GM10266 (cell line): Measurements from ENCODE around the gene SPECC1.

Experiments
- DNase-seq: peaks from one replicate; pipeline ENCODE4 v3.0.0; 2012; ENCODE audit errors: extremely low spot score
- TF ChIP-seq, protein P1 (sequence below): IDR thresholded peaks from 2 replicates; pipeline ENCODE4 v1.5.1; 2012; ENCODE audit warnings: mild to moderate bottlenecking, low read depth; ENCODE audit not compliant: control insufficient read depth, insufficient read depth; ENCODE audit errors: missing control alignments

The SPECC1 gene

DNA sequence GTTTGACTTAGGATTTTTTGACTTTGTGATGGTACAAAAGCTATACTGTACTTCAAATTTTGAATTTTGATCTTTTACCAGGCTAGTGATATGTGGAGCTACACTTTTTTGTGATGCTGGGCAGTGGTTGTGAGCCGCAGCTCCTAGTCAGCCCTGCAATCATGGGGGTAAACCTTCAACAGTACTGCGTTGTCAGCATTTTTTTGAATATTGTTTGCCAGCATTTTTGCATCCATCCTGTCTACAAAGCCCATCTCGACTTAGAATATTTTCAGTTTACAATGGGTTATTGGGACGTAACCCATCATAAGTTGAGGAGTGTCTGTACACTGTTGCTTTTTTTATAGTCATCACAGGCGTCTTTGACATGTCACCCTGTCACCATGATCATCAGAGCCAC, 142.0 kb downstream of the SPECC1 start:
- DNase-seq: no peak

DNA sequence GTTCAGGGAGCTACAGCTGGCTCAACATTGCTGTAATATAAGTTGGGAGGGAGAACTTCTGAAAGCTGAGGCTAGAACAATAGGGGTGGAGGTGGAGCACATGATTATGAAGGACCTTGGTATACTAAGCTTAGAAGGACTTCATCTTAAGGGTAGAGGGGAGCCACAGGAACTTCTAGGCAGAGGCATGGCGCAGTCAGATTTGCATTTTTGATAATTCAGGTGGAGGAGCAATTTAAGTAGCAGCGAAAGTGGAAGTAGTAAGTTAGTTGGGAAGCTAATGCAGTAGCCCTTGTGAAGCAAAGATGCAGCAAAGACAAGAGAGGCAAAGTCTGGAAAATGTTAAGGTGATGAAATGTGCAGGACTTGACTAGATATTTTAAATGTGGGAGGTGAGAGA, 144.1 kb downstream of the SPECC1 start:
- peak; percentile 19 for DNase-seq
- TF ChIP-seq, protein P1, sequence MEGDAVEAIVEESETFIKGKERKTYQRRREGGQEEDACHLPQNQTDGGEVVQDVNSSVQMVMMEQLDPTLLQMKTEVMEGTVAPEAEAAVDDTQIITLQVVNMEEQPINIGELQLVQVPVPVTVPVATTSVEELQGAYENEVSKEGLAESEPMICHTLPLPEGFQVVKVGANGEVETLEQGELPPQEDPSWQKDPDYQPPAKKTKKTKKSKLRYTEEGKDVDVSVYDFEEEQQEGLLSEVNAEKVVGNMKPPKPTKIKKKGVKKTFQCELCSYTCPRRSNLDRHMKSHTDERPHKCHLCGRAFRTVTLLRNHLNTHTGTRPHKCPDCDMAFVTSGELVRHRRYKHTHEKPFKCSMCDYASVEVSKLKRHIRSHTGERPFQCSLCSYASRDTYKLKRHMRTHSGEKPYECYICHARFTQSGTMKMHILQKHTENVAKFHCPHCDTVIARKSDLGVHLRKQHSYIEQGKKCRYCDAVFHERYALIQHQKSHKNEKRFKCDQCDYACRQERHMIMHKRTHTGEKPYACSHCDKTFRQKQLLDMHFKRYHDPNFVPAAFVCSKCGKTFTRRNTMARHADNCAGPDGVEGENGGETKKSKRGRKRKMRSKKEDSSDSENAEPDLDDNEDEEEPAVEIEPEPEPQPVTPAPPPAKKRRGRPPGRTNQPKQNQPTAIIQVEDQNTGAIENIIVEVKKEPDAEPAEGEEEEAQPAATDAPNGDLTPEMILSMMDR: no peak

More for the DNA sequence above, 142.0 kb downstream of the SPECC1 start:
- TF ChIP-seq, protein P1: no peak

DNA sequence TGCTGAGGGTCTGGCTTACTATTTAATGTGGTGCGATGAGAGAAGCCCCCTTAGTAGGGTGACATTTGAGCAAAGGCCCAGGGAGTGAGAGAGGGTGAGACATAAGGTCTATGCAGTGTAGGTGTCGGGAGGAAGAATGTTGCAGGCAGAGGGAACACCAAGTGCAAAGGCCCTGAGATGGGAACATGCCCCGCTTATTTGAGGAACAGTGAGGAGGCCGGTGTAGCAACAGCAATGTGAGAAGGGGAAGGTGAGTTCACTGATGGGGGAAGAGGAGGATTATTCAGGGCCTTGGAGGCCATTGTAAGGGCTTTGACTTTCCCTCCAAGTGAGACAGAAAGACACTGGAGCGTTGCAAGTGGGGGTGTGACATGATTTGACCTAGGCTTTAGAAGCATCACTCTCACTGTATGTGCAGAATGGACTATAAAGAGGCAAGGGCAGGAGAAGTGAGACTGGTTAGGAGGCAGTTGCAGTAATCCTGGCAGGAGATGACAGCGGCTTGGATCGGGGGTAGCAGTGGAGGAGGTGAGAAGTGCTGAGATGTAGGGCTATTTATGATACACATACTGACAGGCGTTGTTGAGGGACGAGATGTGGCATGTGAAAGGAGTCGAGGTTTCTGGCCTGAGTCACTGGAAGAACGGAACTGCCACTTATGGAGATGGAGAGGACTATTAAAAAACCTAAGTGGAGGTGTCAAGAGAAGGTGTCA, 145.3 kb downstream of the SPECC1 start:
- TF ChIP-seq, protein P1: no peak
- no peak for DNase-seq

DNA sequence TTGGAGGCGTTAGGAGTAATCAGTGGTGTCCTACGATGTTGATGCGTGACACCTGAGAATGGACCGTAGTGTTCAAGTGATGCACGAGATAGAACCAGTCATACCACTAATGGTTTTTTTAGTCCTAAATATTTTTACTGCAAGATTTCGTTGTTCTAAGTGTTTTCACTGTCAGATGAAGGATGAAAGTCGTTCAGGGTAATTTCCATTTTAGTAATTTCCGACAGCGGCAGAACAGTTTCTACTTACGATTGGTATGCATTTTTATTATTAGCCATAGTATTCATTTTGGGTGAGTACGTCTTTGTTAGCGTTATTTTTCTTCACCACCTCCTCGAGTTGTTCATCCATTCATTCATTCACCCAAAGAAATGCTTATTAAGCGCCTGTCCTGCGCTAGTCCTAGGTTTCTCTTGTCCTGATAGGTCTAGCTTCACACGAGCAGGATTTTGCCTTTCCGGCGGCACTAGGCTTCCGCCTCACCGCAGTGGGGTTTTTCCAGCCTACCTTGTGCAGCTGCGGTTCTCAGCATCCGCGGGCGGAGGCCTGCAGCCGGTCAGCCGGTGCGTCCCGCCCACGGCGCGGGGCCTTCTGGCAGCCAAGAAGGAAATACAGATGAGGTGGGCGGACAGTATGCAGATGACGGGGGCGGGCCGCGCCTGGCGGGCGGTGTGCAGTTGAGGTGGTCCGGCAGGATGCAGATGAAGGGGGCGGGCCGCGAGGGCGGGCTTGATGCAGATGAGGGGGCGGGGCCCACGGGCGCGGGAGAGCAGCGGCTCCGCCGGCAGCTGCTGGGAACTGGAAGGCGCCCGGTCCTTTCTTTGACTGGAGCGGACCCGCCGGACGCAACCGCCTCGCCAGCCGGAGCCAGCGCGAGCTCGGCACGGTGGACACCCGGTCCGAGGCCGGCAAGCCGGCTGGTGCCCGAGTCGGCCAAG, 146.4 kb downstream of the SPECC1 start:
- TF ChIP-seq, protein P1: no peak
- peak; percentile 97 for DNase-seq

DNA sequence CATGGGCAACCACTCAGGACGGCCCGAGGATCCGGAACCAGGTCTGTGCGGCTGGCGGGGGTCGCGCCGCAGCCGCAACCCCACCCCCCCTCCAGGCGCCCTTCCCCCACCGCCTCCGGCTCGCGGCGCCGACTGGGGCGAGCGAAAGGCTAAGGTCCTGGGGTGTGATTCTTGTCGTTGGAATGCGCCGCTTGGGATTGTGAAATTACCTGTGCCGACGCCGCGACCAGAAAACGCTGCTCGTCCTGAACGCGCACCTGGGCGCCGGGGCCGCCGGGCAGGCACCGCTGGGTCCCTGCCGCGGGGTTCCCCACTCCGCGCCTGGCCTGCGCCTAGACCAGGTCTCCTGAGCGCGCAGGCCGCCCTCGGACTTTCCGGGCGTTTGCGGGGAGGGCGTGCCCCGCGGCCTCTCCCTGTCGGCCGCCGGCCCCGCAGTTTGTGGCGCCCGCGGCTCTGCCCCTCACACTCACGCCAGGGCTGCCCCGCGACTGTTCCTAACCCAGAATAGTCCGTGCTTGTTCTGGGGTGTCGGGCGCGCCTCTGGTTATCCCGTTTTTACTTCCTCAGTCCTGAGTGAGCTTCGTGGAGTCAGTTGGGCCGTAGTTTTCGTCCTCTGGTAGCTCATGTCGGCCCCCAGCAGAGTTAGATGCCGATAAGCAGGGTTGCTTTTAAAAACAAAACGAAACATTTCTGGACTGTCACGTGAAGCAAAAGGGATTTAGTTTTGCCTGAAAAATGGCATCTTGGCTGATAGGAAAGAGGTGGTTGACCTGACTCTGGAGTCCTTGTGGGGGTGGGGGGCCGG, 147.2 kb downstream of the SPECC1 start:
- peak; percentile 56 for DNase-seq
- TF ChIP-seq, protein P1: no peak

DNA sequence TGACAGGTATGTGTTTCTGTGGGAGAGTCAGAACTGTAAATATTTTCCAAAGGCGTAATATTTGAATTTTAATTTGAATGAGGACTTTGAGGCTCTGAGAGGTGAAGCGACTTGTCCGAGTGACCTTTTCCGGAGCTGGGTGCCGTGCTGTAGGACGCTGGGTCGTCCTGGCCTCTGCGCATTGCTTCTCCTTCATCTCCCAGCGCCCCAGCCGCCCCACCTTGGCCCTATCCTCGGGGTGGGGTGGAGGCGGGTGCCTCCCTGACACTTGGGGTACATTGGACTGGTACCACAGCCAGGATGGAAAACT, 147.8 kb downstream of the SPECC1 start:
- no peak for DNase-seq
- TF ChIP-seq, protein P1: no peak

DNA sequence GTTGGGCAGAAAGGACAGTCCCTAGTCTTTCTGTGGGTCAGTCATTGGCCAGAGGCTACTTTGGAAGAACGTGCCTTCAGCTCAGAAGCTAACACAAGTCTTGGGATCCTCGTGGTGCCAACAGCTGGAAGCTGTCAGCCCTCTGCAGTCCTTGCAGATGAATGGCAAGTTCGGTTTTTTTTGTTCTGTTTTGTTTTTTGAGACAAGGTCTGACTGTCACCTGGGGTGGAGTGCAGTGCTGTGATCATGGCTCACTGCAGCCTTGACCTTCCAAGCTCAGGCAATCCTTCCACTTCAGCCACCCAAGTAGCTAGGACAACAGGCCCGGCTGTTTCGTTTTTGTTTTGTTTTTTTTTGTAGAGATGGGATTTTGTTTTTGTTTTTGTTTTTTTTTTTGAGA, 149.4 kb downstream of the SPECC1 start:
- DNase-seq: no peak
- TF ChIP-seq, protein P1: no peak
